Right ventricle myocardium inferior (tissue), 1 donor: ENCODE data around the gene GLI3. TPM values are rescaled to one million over a fixed set of nuclear protein-coding genes. Genes with fewer than 3 reads are reported as not detected.

Experiments
- ATAC-seq: fragments of 200-7000 bp; cut with Tn5 transposase; one replicate; pipeline ENCODE4 v1.9.1; 2020; ENCODE audit warnings: mild to moderate bottlenecking, moderate library complexity
- DNase-seq: peaks from one replicate; pipeline ENCODE4 v3.0.0; 2021; ENCODE audit errors: missing footprints
- intact Hi-C: fragments of 100-400 bp; cut with DNase I; formaldehyde crosslinking; loops from one replicate; pipeline ENCODE4 v1.11.0; 2022
- total RNA-seq: library from RNA; stranded (reverse); fragmentation: NEBNext Ultra II Directional; extraction: Animal tissue kit (Norgen Biotek cat#: 25700); gene quantifications from one replicate; pipeline ENCODE4 v1.2.1, GENCODE V29; 2021
- donor health status: DM: no; HTN: yes; CAD: no; lungs with severe emphysema.

GLI3 gene
- total RNA-seq, 1 donor from 2014 or later, result 3.9 TPM

- intact Hi-C loops, result no loop called here
- no peak for ATAC-seq
- DNase-seq, result no peak
Measured at GRCh38 chr7:42159130-42159529, 77.9 kb downstream of the GLI3 start.

DNA sequence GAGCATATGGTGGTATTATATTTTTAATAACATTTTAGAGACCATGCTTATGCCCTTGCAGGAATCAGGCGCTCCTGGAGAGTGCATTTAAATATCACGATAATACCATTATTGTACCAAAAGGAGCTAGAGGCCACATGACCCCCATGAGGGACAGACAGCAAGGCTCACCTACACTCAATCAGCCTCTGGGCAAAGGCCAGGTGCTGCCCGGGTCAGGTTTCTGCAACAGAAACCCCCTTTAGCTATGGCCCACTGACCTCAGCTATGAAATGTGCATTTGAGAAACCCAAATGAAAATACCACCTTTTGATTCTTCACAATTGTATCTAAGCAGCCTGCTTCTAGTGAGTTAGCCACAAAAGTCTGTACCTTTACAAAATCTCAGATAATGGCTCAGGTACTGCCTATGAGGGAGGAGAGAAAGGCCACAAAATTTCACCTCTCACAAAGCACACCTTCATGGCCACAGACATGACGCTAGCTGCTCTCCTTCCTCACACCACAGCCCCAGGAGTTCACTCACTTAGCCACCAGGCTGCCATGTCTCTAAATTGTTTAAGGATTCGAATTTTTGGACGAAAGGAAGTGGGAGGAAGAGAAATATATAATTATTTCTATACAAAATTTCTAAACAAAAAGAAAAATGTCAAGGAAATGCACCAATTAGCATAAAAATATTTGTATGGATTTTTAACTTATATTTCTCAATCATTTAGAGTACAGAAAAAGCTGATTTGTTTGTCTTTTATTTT, 79.9 kb downstream of the GLI3 start:
- intact Hi-C loops, result no loop called here
- ATAC-seq (no peak), DNase-seq (no peak)

DNA sequence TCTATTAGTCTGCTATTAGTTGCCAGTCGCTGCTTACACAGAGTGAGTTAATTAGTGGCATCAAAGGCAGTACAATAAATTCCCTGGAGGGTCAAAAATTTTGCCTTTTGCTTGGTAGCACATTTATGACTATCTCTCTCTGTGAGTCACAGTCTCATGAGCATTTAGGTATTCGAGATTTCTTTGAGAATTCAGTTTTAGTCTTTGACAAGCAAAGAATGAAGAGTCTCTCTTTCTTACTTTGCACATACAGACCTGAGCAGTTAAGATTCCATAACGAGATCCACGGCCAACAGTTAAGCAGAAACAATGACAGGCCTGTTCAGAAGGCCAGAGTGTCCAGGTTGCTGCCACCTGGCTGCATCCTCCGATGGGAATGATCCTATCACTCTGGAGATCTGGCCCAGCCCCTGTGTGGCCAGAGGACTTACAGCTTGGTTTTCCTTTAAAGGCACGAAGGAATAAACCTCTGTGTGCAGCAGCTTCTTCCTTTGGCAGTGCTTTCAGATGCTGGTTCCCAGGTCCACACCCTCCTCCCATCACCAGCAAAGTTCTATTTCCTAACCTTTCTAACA, 80.6 kb downstream of the GLI3 start:
- intact Hi-C loops, result no loop called here
- ATAC-seq, result no peak
- no peak for DNase-seq

DNA sequence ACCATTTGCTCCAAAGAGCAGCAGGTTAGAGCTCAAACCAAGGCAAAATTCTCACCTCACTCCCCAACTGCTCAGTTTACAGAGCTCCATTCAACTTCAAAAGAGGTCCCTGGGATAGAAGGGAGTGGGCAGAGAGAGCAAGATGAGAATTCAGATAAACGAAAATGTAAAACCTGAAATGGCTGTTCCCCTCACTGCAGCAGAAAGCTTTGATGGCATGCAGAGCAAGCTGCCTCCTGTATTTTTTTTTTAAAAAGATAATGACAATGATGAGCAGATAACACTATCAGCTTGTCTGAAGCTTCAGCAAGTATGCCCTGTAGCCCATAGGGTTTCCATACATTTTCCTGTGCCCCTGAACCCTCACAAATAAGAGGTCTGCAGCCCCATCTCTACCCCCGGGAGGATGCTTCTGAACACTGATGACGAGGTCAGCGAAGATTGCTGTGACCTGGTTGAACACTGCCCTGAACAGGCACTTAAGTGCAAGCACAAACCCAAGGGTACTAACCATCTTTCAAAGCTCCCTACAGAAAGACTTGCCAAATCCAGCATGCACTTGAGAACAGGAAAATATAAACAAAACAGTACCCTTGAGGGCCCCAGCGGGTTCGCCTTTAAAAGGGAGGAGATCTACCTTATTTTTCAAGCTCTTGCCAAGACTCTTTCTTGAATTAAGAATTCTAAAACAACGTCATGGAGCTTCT, 81.3 kb downstream of the GLI3 start:
- intact Hi-C loops, result no loop called here
- DNase-seq, result no peak
- no peak for ATAC-seq

DNA sequence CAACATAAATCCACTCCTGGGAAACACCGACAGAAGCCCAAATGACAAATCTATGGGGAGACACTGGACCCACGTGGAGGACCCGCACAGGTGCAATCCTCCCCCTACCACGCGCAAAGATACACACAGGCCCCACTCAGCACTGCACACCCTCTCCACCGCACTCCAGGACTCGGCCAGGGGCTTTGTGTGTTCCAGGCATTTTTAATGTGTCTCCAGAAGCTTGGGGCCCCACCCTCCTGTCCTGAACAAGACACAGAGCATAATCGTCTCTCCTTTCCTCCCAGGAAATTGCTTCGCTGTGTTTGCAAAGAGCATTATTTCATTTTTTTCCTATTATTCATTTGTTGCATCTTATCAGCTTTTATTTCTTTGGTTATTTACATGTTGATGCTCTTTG, 82.8 kb downstream of the GLI3 start:
- DNase-seq, result no peak
- intact Hi-C loops, result no loop called here
- ATAC-seq, result no peak

DNA sequence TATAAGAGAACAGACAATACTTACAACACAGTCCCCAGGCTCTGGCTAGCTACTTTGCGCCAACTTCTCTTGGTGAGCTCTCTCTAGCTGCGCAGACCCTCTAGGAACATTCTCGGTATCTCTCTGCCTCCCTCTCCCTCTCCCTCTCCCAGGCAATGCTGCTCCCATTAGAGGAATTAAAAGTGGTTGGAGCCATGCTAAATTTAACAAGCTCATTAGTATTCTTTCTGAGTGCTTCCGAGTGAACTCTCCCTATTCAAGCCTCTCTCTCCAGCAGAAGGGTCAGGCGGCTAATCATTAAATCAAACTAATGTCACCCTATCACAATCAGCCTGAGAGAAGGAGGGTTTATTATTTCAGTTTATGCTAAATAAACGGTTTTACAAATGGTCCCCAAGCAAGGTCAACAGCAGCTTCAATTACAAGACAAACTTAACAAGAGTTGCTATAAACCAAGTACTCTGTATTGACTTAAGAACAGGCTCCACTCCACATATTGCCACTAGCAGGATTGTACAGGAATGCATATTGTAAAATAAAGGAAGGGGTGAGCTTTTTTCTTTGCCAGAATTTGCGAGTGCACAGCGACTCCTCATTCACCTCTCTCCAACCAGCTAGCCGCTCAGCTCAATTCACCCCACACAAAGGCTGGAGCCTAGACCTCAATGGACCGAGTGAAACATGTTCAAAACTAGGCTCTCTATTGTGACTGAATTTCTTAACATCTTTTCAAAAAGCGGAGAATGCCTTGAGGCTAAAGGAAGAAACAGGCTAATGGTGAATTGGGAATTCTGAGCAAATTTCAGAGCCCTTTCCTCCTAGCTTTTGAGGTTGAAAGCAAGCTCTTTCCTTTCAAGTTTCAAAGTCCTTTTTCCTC, 84.4 kb downstream of the GLI3 start:
- intact Hi-C loops, result no loop called here
- ATAC-seq, result no peak
- no peak for DNase-seq

DNA sequence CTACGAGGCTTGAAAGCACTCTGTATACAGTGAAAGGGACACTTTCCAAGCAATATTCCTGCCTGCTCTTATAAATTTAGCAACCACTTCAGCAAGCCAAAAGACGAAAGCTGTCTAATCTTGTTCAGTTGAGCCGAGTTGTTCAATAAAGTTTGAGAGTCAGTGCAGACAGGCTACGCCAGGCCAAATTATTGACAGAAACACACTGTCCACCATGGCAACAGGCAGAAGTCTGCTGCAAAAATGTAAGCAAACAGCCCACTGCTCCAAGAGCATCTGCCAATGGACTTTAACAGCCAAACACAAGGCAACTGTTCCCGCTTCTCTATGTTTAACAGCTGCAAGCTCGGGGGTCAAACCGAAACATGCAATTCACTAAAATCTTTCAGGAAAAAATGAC, 85.7 kb downstream of the GLI3 start:
- intact Hi-C loops, result no loop called here
- DNase-seq (no peak), ATAC-seq (peak; percentile 57)

DNA sequence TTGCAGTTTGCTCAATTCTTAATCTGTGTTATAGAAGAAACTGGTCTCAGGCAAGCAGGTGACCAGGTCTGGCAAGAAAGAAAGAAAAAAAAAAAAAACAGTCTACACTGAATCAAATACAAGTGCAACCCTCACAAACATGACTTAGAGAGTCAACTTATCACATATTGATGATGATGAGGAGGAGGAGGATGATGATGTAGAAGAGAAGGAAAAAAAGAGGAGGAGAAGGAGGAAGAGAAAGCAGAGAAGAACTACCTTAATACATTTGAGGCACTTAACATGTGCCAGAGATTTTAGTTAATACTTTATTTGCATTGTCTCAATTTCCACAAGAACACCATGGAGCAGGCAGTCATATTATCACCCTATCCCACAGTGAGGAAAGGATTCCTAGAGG, 91.5 kb downstream of the GLI3 start:
- intact Hi-C loops, result no loop called here
- no peak for DNase-seq
- no peak for ATAC-seq

DNA sequence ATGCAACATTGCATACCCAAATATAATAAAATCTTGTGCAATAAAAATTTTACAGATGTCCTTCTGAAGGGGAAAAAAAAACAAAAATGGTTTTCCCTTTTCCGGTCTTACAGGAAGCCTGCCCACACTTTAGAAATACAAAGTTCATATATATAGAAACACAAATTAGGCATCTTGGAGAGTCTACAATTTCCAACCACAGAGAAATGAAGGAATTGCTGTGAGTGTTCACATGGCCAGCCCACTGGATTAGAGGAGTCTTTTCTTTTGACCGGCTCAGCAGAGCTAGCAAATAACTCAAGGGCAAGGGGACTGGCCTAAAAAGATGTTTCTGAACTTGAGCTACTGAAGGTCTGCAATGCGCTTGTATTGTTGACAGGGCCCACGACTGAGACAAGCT, 92.4 kb downstream of the GLI3 start:
- ATAC-seq, result no peak
- DNase-seq, result no peak
- intact Hi-C loops, result no loop called here

- DNase-seq (no peak), ATAC-seq (no peak)
- intact Hi-C loops, result no loop called here
Measured at GRCh38 chr7:42143711-42144600, 93.1 kb downstream of the GLI3 start.

GRCh38 chr7:42142089-42142488, 94.9 kb downstream of the GLI3 start:
- intact Hi-C loops, result no loop called here
- no peak for DNase-seq
- no peak for ATAC-seq

GRCh38 chr7:42139751-42140150, 97.3 kb downstream of the GLI3 start:
- ATAC-seq, result no peak
- intact Hi-C loops, result no loop called here

GRCh38 chr7:42138691-42139090, 98.3 kb downstream of the GLI3 start:
- intact Hi-C loops, result no loop called here
- ATAC-seq (no peak), DNase-seq (no peak)

More at GRCh38 chr7:42139751-42140150, 97.3 kb downstream of the GLI3 start:
- no peak for DNase-seq

DNA sequence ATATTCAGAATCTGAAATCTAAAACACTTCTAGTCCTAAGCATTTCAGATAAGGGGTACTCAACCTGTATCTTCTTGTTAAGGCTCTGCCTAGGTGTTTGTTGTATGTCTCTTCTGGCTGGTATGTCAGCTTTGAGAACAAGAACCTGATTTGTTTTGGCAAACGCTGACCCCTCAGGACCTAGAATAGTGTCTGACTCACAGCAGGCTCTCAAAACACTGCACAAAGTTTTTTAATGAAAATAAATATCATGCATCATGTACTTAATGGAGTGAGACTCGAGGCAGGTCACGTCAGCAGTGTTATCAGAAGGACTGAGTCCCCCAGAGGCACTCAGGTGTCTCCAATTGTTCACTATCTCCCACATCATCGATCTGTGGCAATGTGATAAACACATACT, 99.1 kb downstream of the GLI3 start:
- intact Hi-C loops, result no loop called here
- no peak for ATAC-seq
- DNase-seq, result no peak

GRCh38 chr7:42137431-42137830, 99.6 kb downstream of the GLI3 start:
- no peak for ATAC-seq
- intact Hi-C loops, result no loop called here
- DNase-seq, result no peak

DNA sequence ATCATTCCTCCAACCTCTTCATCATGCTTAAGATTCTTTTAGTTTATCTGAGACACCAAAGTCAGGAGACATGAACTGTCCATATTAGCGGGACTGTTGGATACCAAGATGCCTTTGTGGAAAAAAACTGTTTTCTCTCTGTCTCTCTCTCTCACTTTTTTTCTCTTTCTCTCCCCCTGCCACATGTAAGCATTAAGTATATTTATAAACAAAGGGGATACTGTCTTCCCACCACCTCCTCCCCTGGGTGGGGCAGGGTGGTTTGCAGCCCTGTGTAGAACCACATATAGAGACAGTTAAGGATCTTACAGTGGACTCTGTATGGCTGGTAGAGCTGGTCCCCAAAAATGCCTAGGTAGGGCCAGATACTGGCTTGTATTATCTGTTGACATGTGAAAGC, 101.3 kb downstream of the GLI3 start:
- intact Hi-C loops, result no loop called here
- no peak for DNase-seq
- ATAC-seq, result no peak

GRCh38 chr7:42134276-42134876, 102.6 kb downstream of the GLI3 start:
- DNase-seq (no peak), ATAC-seq (no peak)
- intact Hi-C loops, result no loop called here

- ATAC-seq (no peak), DNase-seq (no peak)
- intact Hi-C loops, result no loop called here
Measured at GRCh38 chr7:42133321-42133720, 103.7 kb downstream of the GLI3 start.
